ENCODE results near the gene ZDHHC1. TPM values are rescaled to one million over a fixed set of nuclear protein-coding genes. Genes with fewer than 3 reads are reported as not detected.

Gene ZDHHC1
- polyA plus RNA-seq, 1 of the 3 experiments (the other 2 are of a cell fraction) = 15.8 TPM

DNA sequence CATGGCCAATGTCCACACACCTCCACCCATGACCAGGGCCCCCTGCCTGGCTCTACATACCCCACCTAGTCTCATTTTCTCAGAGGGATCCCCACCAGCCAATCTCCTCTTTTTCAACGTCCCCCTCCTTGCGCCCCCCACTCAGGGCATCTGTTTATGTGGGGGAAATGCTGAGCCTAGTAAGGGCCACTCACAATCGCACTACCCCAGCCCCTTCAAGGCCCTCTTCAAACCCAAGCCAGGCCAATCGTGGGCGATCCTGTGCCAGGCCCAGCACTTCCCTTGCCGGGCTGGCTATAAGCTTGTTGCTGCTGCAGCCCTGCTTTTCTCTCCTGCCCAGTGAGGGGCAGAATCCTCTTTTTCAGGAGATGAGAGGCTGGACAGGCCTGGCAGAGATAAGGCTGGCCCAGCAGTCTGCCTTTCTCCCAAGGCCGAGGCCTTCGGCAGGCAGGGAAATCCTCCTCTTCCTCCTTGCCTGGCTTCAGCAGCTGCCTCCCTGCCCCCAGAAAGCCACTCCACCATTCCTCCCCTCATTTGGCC, 30.8 kb upstream of the ZDHHC1 start:
- peaks cover 0 to 29% of the 10 kb centered on the region in 2 experiments for H3K36me3 ChIP-seq (replicated peaks in 1 of 2; ENCODE audit: control insufficient read depth in 1 of 2, insufficient read depth in 2 of 2, low read length in 1 of 2)
- H3K4me2 ChIP-seq = no peak overlapping the region
- no peaks in the 10 kb centered on the region for H3K9me3 ChIP-seq
- TF ChIP-seq TCF12 (IDR thresholded peaks at IDR 0.05) = no peak
- TF ChIP-seq TEAD4 (IDR thresholded peaks at IDR 0.05; ENCODE audit: borderline replicate concordance, insufficient read depth) = no peak
- TF ChIP-seq POLR2AphosphoS5 (IDR thresholded peaks at IDR 0.05; ENCODE audit: low read depth, low read length) = no peak
- TF ChIP-seq, protein P1, sequence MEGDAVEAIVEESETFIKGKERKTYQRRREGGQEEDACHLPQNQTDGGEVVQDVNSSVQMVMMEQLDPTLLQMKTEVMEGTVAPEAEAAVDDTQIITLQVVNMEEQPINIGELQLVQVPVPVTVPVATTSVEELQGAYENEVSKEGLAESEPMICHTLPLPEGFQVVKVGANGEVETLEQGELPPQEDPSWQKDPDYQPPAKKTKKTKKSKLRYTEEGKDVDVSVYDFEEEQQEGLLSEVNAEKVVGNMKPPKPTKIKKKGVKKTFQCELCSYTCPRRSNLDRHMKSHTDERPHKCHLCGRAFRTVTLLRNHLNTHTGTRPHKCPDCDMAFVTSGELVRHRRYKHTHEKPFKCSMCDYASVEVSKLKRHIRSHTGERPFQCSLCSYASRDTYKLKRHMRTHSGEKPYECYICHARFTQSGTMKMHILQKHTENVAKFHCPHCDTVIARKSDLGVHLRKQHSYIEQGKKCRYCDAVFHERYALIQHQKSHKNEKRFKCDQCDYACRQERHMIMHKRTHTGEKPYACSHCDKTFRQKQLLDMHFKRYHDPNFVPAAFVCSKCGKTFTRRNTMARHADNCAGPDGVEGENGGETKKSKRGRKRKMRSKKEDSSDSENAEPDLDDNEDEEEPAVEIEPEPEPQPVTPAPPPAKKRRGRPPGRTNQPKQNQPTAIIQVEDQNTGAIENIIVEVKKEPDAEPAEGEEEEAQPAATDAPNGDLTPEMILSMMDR (IDR thresholded peaks at IDR 0.05) = no peak
- TF ChIP-seq, protein P2, sequence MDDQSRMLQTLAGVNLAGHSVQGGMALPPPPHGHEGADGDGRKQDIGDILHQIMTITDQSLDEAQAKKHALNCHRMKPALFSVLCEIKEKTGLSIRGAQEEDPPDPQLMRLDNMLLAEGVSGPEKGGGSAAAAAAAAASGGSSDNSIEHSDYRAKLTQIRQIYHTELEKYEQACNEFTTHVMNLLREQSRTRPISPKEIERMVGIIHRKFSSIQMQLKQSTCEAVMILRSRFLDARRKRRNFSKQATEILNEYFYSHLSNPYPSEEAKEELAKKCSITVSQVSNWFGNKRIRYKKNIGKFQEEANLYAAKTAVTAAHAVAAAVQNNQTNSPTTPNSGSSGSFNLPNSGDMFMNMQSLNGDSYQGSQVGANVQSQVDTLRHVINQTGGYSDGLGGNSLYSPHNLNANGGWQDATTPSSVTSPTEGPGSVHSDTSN (IDR thresholded peaks at IDR 0.05) = no peak
- TF ChIP-seq ELF1 (IDR thresholded peaks at IDR 0.05) = no peak
- TF ChIP-seq, protein P3, sequence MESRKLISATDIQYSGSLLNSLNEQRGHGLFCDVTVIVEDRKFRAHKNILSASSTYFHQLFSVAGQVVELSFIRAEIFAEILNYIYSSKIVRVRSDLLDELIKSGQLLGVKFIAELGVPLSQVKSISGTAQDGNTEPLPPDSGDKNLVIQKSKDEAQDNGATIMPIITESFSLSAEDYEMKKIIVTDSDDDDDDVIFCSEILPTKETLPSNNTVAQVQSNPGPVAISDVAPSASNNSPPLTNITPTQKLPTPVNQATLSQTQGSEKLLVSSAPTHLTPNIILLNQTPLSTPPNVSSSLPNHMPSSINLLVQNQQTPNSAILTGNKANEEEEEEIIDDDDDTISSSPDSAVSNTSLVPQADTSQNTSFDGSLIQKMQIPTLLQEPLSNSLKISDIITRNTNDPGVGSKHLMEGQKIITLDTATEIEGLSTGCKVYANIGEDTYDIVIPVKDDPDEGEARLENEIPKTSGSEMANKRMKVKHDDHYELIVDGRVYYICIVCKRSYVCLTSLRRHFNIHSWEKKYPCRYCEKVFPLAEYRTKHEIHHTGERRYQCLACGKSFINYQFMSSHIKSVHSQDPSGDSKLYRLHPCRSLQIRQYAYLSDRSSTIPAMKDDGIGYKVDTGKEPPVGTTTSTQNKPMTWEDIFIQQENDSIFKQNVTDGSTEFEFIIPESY (IDR thresholded peaks at IDR 0.05; ENCODE audit: borderline replicate concordance, low read depth) = no peak
- TF ChIP-seq EP300 (IDR thresholded peaks at IDR 0.05; ENCODE audit: borderline replicate concordance in 1 of 2, low read depth in 1 of 2, low read length in 1 of 2) = no peak
- no peak for TF ChIP-seq MEF2A (IDR thresholded peaks at IDR 0.05; ENCODE audit: borderline replicate concordance, low read depth)
- POLR2A ChIA-PET = interaction anchor here (1.0 kb wide), 1 partner anchor 13 kb away, joined by 4 read pairs; no protein-coding TSS in a partner anchor
- no peak overlapping the region for H3K4me3 ChIP-seq (ENCODE audit: low read depth in 2 of 2, low read length in 1 of 2)
- H2AFZ ChIP-seq (ENCODE audit: low read depth) = no peak overlapping the region
- H3K4me1 ChIP-seq (ENCODE audit: control insufficient read depth in 1 of 2, insufficient read depth in 2 of 2, low read depth in 1 of 2, low read length in 1 of 2) = peaks cover 0 to 36% of the 10 kb centered on the region in 2 experiments; a peak in 1 of 4 replicates
- H3K27ac ChIP-seq (ENCODE audit: low read depth in 2 of 2, low read length in 1 of 2) = no peak overlapping the region
- no peak for DNase-seq
- no peaks in the 10 kb centered on the region for H3F3A ChIP-seq (replicated peaks; ENCODE audit: insufficient read depth)
- peaks cover 4% of the 10 kb centered on the region; the same call in 1 of the 2 replicates for H3K79me2 ChIP-seq (ENCODE audit: insufficient read depth)
- no peaks in the 10 kb centered on the region for H3K9me2 ChIP-seq
- 94% methylated on average over 6 of the region's 8 CpGs for WGBS (ENCODE audit: low lambda C conversion rate)
- CTCF ChIA-PET = interaction anchor here (0.7 to 3.9 kb wide), 16 partner anchors 13 to 186 kb away, joined by 3 to 31 read pairs (median 5); partner anchors contain the start of genes ATP6V0D1 and HSD11B2
- H3K27me3 ChIP-seq (ENCODE audit: insufficient read depth) = no peaks in the 10 kb centered on the region
- H4K20me1 ChIP-seq (ENCODE audit: insufficient read depth) = peaks cover 25% of the 10 kb centered on the region; the same call in 1 of the 2 replicates
- no peak overlapping the region for H3K9ac ChIP-seq
